NCI-H2107 treated with DMSO at 0.1 percent for 48 hours (cell line): ENCODE measurements around the gene DUOXA1.
"Not testable (repeated sequence)": the region's sequence is repeated elsewhere in the genome, so short reads cannot be mapped to it uniquely, and the experiment has no call there.

Experiments used
- DNase-seq: peaks from one replicate; lab custom pipeline; 2025; ENCODE audit not compliant: unreplicated experiment; lab: John Stamatoyannopoulos, UW

DUOXA1 gene

DNA sequence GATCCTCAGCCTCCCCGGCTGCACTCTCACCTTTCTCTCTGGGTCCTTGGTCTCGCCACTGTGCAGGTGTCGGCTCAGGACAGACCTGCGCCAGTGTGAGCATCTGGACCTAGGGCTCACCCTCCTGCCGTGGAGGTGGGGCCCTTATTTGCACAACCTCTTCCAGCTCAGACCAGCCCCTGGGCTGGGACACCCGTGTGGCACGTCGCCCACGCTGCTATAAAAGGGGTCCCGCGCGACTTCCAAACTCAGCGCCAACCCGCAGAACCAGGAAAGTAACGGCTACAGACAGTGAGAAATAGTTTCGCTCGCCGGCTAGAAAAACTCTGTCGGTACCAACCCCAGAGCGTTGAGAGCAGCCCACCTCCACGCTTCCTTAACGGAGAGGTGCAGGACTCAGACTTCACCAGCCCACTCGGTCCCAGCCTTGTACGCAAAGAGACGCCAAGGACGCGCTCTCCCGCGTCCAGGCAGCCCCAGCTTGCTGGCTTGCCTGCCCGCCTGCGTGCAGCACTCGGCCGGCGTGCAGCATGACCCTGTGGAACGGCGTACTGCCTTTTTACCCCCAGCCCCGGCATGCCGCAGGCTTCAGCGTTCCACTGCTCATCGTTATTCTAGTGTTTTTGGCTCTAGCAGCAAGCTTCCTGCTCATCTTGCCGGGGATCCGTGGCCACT lies 15.5 kb downstream of the DUOXA1 start, which contains the start of the genes DUOX2 and DUOXA2:
DUOX2 (minus strand) TSS at position 97 of the 675 bp plus-strand sequence. CDS start 761 bp downstream, outside the sequence.
DUOXA2 (plus strand) TSS at position 251 of the 675 bp plus-strand sequence; CDS start at position 531, 280 bp downstream.
- DNase-seq: no peak

DNA sequence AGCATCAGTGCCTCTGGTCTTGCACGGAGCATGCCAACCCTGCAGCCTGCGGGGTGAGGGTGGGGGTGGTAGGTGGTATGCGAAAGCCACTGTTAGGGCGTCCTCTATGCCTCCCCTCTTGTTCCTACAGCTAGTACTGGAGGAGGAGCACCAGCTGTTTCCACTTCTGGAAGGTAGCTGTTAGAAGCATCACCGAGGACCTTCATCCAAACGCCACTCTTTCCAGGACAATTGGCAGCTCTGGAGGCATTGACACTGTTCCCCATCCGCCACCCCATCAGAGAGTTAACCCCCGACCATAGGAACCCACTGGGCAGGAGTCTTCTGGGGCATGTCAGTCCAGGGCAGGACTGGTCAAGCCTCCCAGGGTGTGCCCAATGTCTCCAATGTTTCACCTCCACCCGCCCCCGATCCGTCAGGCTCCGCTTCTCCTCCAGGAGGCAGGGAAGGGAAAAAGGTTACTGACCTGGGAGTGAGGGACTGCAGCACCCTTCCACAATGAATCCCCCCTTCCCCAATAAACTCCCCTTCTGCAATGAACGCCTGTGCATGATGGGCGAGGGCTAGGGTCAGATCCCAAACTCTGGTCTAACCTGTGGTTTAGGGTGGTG lies 16.2 kb downstream of the DUOXA1 start:
- DNase-seq: no peak

- no peak for DNase-seq
Observed at GRCh38 chr15:45112591-45113379, 16.9 kb downstream of the DUOXA1 start.

- DNase-seq: no peak
Observed at GRCh38 chr15:45112143-45112590, 17.5 kb downstream of the DUOXA1 start.

GRCh38 chr15:45111390-45112142 lies 18.1 kb downstream of the DUOXA1 start:
- DNase-seq: no peak

DNA sequence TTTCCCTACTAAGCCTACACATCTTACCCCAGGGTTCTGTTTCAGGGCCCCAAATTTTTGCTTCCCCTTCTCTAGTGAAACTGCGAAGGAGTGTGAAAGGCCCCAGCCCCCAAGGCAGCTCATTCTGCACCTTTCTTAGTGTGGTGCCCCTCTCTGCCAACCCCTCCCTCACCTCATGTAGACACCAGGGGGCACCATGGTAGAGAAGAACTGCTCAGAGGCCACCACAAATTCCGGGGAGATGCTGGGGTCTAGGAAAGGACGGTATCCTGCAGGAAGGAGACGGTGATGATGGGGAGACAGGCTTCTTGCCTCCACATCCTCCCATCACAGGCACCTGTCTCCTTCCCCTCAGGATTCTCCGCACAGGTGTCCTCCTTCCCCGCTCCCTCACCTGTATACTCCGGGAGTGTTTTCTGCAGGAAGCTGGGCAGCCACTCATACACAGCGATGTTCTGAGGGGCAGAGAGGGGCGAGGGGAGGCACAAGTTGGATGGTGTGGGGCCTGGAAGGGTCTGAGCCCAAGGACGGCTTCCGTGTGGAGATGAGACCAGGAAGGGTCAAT lies 19.3 kb downstream of the DUOXA1 start:
- DNase-seq: no peak

DNA sequence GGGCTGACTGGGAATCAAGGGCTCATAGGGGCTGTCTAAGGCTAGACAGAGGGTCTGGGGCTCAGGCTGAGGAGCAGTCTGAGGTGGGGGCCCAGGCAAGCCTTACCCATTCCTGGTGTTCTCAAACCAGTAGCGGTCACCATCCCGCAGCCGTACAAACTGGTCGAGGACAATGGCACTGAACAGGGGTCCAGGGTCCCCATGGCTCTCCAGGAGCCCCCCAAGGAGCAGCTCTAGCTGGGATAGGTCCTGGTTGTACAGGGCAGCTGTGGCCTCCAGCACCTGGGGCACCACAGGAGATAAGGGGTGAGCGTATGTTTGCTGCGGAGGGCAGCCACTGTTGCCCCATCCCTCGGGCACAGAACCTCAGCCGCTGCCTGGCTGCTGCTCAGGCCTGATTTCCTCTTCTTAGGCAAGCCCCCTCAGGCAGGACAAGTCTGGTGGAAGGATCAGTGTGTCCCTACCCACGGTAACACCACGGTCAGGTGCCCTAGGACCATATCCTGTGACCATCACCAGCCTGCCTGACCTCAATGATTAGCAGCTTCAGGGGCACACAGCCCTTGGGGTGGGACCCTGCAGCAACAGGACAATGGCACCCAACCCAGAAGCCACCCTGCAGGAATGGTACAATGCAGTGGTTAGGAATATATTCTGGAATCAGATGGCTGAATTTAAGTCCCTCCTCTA lies 21.6 kb downstream of the DUOXA1 start:
- no peak for DNase-seq

DNA sequence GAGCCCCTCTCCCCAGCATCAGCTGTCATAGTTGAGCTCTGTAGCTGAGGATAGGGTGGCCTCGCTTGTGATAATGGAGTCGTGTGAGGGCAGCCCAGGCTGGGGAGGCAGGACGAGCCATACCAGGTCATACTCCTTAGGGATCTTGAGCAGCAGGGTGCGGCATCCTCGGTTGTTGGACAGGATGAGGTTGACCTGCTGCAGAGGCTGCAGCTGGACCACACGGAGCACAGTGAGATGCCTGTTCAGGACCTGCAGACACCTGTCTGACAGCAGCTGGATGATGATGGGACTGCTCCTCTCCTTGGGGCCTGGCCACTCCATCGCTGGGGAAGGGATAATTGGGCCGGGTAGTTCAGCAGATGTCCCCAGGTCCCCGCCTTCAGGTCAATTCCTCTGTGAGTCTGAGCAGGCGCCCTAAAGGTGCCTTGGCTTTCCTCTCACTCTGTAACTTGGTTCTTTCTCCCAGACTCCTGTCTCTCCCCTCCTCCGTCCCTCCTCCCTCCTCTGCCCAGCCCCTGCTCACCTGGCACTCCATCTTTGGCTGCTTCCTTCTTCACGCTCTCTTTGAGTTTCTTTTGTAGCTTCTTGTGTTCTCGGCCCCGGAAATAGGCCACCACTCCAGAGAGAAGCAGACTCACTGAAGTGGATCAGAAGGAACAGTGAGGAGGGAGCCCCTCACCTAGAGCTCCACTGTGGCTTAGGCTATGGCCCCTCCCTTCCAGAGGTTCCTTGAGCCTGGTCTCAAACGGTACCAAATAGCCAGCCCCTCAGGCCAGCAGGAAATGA lies 23.5 kb downstream of the DUOXA1 start:
- no peak for DNase-seq

DNA sequence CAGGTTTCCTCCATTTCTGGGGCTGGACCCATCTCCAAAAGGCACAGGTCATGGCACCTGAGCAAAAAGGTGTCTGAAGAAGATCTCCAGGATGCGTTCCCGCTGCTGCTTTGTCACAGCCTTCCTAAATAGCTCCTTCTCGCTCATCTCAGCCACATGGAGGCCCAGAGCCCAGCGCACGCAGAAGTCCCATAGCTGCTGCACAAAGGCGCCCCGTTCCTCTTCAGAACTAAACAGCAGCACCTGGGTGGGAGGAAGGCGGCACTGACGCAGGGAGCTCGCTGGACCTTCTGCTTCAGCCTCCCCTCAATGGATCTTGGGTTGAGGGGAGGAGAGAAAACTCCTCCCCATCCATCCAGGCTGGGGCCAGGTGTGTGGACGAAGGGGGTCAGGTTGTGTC lies 24.1 kb downstream of the DUOXA1 start:
- DNase-seq: no peak

DNA sequence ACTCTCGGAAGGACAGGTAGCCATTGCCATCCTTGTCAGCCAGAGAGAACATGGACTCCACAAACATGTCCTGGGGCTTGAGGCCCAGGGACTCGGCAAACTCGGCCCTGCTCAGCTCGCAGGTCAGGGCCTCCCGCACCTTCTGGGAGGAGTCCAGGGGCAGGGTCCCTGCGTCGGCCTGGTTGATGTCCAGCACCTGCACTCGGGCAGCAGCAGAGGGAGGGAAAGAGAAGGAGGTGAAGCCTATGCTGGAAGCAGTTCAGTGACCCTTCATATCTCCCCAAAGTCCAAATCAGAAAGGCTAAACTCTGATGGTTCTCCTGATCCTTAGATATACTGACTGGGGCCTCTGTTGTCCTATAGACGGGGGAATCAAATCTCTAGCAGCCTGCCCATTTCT lies 25.5 kb downstream of the DUOXA1 start:
- DNase-seq: not testable (repeated sequence)

GRCh38 chr15:45102226-45102625 lies 27.5 kb downstream of the DUOXA1 start:
- DNase-seq: no peak

- no peak for DNase-seq
Observed at GRCh38 chr15:45101749-45102148, 27.9 kb downstream of the DUOXA1 start.

- no peak for DNase-seq
Observed at GRCh38 chr15:45100884-45101625, 28.6 kb downstream of the DUOXA1 start.

- no peak for DNase-seq
Observed at GRCh38 chr15:45099549-45100165, 30.0 kb downstream of the DUOXA1 start.

DNA sequence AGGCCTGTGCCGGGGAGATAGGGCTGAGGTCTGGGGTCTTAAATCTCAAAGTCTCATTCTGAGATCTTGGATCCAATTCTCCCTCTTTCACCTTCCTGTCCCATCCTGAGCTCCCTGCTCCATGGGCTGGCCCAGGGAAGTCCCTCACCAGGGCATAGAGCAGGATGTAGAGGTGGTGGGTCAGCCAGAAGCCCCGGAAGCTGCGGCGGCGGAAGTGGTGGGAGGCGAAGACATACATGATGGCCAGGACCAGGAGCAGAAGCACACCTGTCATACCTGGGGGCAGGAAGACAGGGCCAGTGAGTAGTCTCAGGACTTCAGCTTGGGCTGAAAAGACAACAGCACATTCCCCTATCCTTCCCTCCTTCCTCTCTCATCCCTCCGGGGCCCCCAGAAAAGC lies 32.2 kb downstream of the DUOXA1 start:
- no peak for DNase-seq

GRCh38 chr15:45095661-45096060 lies 34.0 kb downstream of the DUOXA1 start:
- DNase-seq: no peak

DNA sequence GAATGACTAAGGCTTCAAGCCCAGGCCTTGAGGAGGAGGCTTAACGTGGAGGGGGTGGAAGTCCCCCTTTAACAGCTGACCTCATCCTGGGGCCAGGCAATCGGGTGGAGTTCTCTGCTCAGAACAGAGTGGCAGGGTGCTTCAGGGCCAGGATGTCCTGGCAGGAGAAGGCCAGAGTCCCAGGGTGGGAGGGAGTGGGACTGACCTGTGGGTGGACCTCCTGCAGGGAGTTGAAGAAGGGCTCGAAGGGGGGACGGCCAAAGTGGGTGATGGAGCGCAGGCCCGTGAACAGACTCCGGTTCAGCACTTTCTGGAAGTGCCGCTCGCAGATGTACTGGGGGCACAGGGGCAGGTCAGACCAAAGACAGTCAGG lies 35.3 kb downstream of the DUOXA1 start:
- DNase-seq: no peak

DNA sequence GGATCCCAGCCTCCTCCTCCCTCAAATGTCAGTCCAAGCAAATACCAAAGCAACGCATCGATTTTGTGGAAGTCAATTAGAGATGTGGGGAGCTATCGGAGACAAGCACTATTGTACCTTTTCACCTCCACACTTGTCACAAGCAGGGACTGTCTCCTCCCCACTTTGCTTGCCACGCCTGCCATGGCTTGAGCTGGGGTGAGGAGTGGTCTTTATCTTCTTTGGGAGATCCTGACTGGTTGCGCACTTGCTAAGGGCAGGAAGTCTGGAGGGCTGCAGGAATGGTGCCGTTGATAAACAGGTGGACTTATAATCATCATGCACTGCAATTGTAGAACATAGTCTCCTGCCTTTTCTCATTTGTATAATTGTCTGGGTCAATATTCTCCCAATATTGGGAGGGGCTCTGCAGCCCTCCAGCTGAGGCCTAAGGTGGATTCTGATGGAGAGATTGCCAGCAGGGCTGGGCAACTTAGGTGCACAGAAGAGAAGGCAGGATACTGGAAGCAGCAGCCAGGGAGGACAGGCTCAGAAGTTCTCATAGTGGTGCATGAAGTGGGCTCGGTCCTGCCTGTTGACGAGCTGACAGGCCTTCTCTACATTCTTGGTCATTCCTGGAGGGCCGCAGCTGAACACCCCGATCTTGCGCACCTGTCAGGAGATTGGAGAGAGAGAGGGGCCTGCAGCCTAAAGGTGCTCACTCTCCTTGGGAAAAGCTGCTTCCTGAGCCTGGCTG lies 35.9 kb downstream of the DUOXA1 start:
- no peak for DNase-seq
